Esophagus muscularis mucosa (tissue), 4 donors: ENCODE measurements around the gene EARS2. TPM values are rescaled to one million over a fixed set of nuclear protein-coding genes. Genes with fewer than 3 reads are reported as not detected.

Experiments
- DNase-seq: peaks from one replicate; pipeline ENCODE4 v3.0.0-alpha.2; 2017; ENCODE audit errors: extremely low spot score
- H3K27ac ChIP-seq, 4 donors: fragments of 200-600 bp; sonication (generic); replicated peaks in 1 of 4; 1 replicate in 3 of 4; 2 replicates in 1 of 4; pipeline ENCODE4 v1.5.1; 2016 to 2019; ENCODE audit warnings: mild to moderate bottlenecking in 1 of 4
- H3K27me3 ChIP-seq, 4 donors: fragments of 200-600 bp; sonication (generic); one replicate each; pipeline versions ENCODE4 v1.5.1 to v1.6.0; 2016 to 2019
- H3K36me3 ChIP-seq, 4 donors: fragments of 200-600 bp; sonication (generic); one replicate each; pipeline ENCODE4 v1.5.1; 2016 to 2019
- H3K4me1 ChIP-seq, 4 donors: fragments of 200-600 bp; sonication (generic); one replicate each; pipeline ENCODE4 v1.5.1; 2016 to 2019
- H3K4me3 ChIP-seq, 4 donors: fragments of 200-600 bp; sonication (generic); 1 replicate in 2 of 4; 2 replicates in 2 of 4; pipeline ENCODE4 v1.5.1; 2016 to 2019; ENCODE audit warnings: mild to moderate bottlenecking in 4 of 4, moderate library complexity in 1 of 4
- H3K9me3 ChIP-seq, 4 donors: fragments of 200-600 bp; sonication (generic); 1 replicate in 3 of 4; 2 replicates in 1 of 4; pipeline ENCODE4 v1.5.1; 2016 to 2019
- EP300 ChIP-seq: sonication (generic); formaldehyde crosslinking; IDR thresholded peaks from one replicate; pipeline ENCODE4 v1.6.1; 2017; ENCODE audit warnings: antibody characterized with exemption
- POLR2A ChIP-seq: fragments of 450-650 bp; IDR thresholded peaks from one replicate; pipeline ENCODE4 v1.6.1; 2017; ENCODE audit warnings: antibody characterized with exemption, moderate library complexity, mild to moderate bottlenecking, low read depth
- POLR2AphosphoS5 ChIP-seq, 2 donors: sonication (generic); formaldehyde crosslinking; IDR thresholded peaks; one replicate each; pipeline ENCODE4 v1.6.1; 2017; ENCODE audit warnings: antibody characterized with exemption in 2 of 2
- WGBS: methylation state at CpG from one replicate; pipeline ENCODE4 v1.1.5; 2018; 5-methylcytosine and 5-hydroxymethylcytosine counted together
- intact Hi-C: fragments of 100-400 bp; cut with DNase I; formaldehyde crosslinking; loops from one replicate; pipeline ENCODE4 v1.15.1; 2023
- total RNA-seq, 4 donors: library from RNA; depleted of rRNA; stranded (reverse); fragments of >200 nt; gene quantifications; one replicate each; pipeline versions ENCODE4 v1.1.0 to v1.2.1, GENCODE V29; 2016
- TF ChIP-seq, protein P1 (sequence below), 3 experiments: fragments of 200-600 bp in 2 of 3; fragments of 450-650 bp in 1 of 3; sonication (generic) in 2 of 3; IDR thresholded peaks; one replicate each; pipeline ENCODE4 v1.5.1; 2017 to 2019; ENCODE audit warnings: antibody characterized with exemption in 3 of 3, mild to moderate bottlenecking in 2 of 3, moderate library complexity in 1 of 3

EARS2 gene
- total RNA-seq, 4 donors from 2014 or later = 14.2 to 24.4 (median 18.2) TPM

DNA sequence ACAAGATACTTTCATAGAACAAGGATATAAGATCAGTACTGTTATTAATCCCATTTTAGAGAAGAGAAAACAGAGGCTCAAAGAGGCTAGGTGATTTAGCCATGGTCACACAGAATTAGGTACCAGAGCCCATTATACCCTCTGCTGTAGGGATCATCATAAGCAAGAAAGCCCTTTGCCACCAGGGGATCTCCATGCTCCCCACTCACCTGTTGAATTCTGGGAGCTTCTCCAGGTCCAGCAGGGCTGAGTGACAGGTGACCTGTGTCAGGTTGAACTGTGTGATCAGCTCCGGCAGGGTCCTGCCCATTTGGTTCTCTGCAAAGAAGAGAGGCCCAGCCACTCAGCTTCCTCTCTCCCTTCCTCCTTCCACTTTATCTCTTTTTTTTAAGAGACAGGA, 24.7 kb downstream of the EARS2 start:
- TF ChIP-seq POLR2AphosphoS5 (IDR thresholded peaks at IDR 0.05) = no peak
- TF ChIP-seq POLR2A = no peak
- TF ChIP-seq, protein P1, sequence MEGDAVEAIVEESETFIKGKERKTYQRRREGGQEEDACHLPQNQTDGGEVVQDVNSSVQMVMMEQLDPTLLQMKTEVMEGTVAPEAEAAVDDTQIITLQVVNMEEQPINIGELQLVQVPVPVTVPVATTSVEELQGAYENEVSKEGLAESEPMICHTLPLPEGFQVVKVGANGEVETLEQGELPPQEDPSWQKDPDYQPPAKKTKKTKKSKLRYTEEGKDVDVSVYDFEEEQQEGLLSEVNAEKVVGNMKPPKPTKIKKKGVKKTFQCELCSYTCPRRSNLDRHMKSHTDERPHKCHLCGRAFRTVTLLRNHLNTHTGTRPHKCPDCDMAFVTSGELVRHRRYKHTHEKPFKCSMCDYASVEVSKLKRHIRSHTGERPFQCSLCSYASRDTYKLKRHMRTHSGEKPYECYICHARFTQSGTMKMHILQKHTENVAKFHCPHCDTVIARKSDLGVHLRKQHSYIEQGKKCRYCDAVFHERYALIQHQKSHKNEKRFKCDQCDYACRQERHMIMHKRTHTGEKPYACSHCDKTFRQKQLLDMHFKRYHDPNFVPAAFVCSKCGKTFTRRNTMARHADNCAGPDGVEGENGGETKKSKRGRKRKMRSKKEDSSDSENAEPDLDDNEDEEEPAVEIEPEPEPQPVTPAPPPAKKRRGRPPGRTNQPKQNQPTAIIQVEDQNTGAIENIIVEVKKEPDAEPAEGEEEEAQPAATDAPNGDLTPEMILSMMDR (IDR thresholded peaks at IDR 0.05) = no peak
- no peak for TF ChIP-seq EP300
- Histone ChIP-seq H3K36me3 (peaks cover 55 to 100% (median 90%) of the 10 kb centered on the region in 4 donors), H3K9me3 (no peaks in the 10 kb centered on the region), H3K4me3 (no peak overlapping the region), H3K27ac (no peak overlapping the region), H3K4me1 (no peaks in the 10 kb centered on the region), H3K27me3 (no peaks in the 10 kb centered on the region)
- intact Hi-C loops = no loop called here
- no peak for DNase-seq
- 100% methylated on average over 1 of the region's 1 CpG for WGBS

DNA sequence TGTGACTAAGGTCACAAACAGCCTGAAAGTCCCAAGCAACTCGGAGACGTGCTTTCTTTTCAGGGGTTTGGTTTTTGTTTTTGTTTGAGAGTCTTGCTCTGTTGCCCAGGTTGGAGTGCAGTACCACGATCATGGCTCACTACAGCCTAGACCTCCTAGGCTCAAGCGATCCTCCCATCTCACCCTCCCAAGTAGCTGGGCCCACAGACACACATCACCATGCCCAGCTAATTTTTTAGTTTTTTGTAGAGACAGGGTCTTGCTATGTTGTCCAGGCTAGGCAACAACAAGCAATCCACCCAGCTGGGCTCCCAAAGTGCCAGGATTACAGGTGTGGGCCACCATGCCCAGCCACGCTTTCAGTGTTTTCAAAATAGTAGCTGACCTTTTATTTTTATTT, 27.1 kb downstream of the EARS2 start:
- no peak overlapping the region for H3K27ac ChIP-seq
- H3K27me3 ChIP-seq = no peaks in the 10 kb centered on the region
- no peak for DNase-seq
- intact Hi-C loops = no loop called here
- H3K9me3 ChIP-seq = no peaks in the 10 kb centered on the region
- no peak overlapping the region for H3K4me3 ChIP-seq
- H3K36me3 ChIP-seq = peaks cover 48 to 99% (median 82%) of the 10 kb centered on the region in 4 donors
- no peaks in the 10 kb centered on the region for H3K4me1 ChIP-seq
- TF ChIP-seq, protein P1 (IDR thresholded peaks at IDR 0.05) = no peak
- WGBS = 87% methylated on average over 5 of the region's 5 CpGs

DNA sequence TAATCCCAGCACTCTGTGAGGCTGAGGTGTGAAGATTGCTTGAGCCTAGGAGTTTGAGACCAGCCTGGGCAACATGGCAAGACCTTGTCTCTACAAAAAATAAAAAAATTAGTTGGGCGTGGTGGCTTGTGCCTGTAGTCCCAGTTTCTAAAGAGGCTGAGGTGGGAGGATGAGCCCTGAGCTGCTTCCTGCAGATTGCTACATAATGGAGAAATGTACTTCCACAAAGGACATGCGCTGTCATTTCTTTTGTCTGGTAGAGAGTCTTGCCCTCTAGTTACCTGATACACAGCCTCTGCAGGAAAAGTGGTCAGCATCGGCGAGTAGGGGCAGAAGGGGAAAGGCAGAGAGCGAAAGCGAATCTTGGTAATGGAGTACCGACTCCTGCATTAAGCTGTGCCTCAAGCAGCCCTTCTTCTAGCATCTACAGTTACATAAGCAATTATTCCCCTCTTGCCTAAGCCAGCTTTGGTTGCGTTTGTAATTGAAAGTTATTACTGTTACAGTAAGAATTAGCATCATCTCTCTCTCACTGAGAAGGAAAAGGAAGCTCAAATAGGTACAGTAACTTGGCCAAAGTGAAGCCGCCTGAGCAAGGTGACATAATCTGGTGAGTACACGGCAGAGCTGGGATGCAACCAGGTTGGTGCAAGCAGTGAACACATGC, 28.4 kb downstream of the EARS2 start:
- intact Hi-C loops = no loop called here
- H3K36me3 ChIP-seq = peaks cover 48 to 99% (median 82%) of the 10 kb centered on the region in 4 donors

DNA sequence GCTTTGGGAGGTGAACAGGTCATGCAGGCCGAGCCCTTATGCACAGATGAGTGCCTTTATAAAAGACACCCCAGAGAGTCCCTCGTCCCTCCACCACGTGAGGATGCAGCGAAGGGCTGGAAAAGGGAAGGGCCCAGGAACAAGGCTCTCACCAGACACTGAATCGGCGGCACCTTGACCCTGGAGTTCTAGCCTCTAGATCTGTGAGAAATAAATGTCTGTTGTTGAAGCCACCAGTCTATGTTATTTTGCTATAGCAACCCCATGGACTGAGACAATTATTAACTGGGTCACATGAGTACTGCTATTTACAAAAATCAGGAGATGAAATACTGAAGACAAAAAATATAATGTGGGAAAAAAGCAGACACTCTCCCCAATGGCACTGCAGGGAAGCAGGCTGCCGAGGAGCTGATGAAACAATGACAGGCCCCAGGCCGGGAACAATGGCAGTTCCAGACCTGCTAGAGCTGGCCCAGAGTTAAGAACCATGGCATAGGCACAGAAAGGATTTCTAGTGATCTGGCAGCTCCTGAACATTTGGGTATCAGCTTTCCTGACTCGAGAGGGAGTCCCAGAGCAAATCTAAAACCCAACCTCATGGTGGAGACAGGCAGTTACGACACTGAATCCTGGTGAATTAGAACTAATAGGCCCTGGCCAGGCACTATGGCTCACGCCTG, 29.0 kb downstream of the EARS2 start:
- intact Hi-C loops = no loop called here
- Histone ChIP-seq H3K9me3 (no peaks in the 10 kb centered on the region), H3K4me1 (no peaks in the 10 kb centered on the region), H3K4me3 (no peak overlapping the region), H3K27ac (no peak overlapping the region), H3K27me3 (no peaks in the 10 kb centered on the region), H3K36me3 (peaks cover 51 to 99% (median 82%) of the 10 kb centered on the region in 4 donors)
- no peak for DNase-seq
- 93% methylated on average over 11 of the region's 11 CpGs for WGBS
- TF ChIP-seq, protein P1 (IDR thresholded peaks at IDR 0.05) = no peak
- TF ChIP-seq POLR2A (no peak), EP300 (no peak), POLR2AphosphoS5 (IDR thresholded peaks at IDR 0.05) (no peak)

More for the DNA sequence above, 28.4 kb downstream of the EARS2 start:
- Histone ChIP-seq H3K27me3 (no peaks in the 10 kb centered on the region), H3K9me3 (no peaks in the 10 kb centered on the region), H3K4me3 (no peak overlapping the region), H3K27ac (no peak overlapping the region), H3K4me1 (no peaks in the 10 kb centered on the region)
- TF ChIP-seq EP300 (no peak), POLR2AphosphoS5 (IDR thresholded peaks at IDR 0.05) (no peak), POLR2A (no peak)
- TF ChIP-seq, protein P1 (IDR thresholded peaks at IDR 0.05) = no peak
- WGBS = 94% methylated on average over 9 of the region's 10 CpGs
- DNase-seq = no peak
